ENCODE measurements around the gene DDR2.
A peak's percentile ranks its signal among the peaks of the same experiment; 100 is the strongest.
"Not testable (repeated sequence)": the region's sequence is repeated elsewhere in the genome, so short reads cannot be mapped to it uniquely, and the experiment has no call there.

Gene DDR2

GRCh38 chr1:162788783-162789182 lies 156.5 kb downstream of the DDR2 start:
- not testable (repeated sequence) for DNase-seq

- DNase-seq, result peak; percentile 62
These were observed 158.2 kb downstream of the DDR2 start, which contains the start of gene HSD17B7 for GRCh38 chr1:162790303-162790984. HSD17B7 (plus strand) TSS chr1:162790702; CDS start chr1:162790801, 99 bp downstream.

- DNase-seq, result not testable (repeated sequence)
These were observed 158.7 kb downstream of the DDR2 start for GRCh38 chr1:162790985-162791357.

GRCh38 chr1:162794284-162794683 lies 162.0 kb downstream of the DDR2 start:
- DNase-seq, result not testable (repeated sequence)

- DNase-seq, result not testable (repeated sequence)
These were observed 164.5 kb downstream of the DDR2 start for GRCh38 chr1:162796617-162797279.

GRCh38 chr1:162799995-162800830 lies 167.9 kb downstream of the DDR2 start:
- DNase-seq, result not testable (repeated sequence)

GRCh38 chr1:162807503-162807902 lies 175.2 kb downstream of the DDR2 start:
- DNase-seq, result not testable (repeated sequence)

- DNase-seq, result not testable (repeated sequence)
These were observed 180.1 kb downstream of the DDR2 start for GRCh38 chr1:162812357-162812756.

GRCh38 chr1:162818136-162818535 lies 185.9 kb downstream of the DDR2 start:
- DNase-seq, result not testable (repeated sequence)

- not testable (repeated sequence) for DNase-seq
These were observed 186.4 kb downstream of the DDR2 start for GRCh38 chr1:162818666-162819065.

- no peak for DNase-seq
These were observed 190.3 kb downstream of the DDR2 start for GRCh38 chr1:162822391-162823200.

- DNase-seq, result no peak
These were observed 191.0 kb downstream of the DDR2 start for GRCh38 chr1:162823231-162823630.

- no peak for DNase-seq
These were observed 191.7 kb downstream of the DDR2 start for GRCh38 chr1:162823771-162824525.

GRCh38 chr1:162829268-162829667 lies 197.0 kb downstream of the DDR2 start:
- DNase-seq, result no peak

- DNase-seq, result no peak
These were observed 200.2 kb downstream of the DDR2 start for GRCh38 chr1:162832470-162832869.

GRCh38 chr1:162835157-162835899 lies 203.1 kb downstream of the DDR2 start:
- DNase-seq, result no peak

All from stimulated activated CD4-positive, alpha-beta T cell treated with anti-CD3 and anti-CD28 coated beads, Interleukin-4, amount 100 ng/mL, for 1 hour (primary cell).